ENCODE data around the gene NODAL.

GRCh38 chr10:70481831-70482530, 40.5 kb upstream of the NODAL start:
- TF ChIP-seq SPI1 (IDR thresholded peaks at IDR 0.05; ENCODE audit: low read depth, low read length) (no peak), POLR2AphosphoS5 (IDR thresholded peaks at IDR 0.05; ENCODE audit: low read depth, low read length) (no peak), TAF1 (IDR thresholded peaks at IDR 0.05; ENCODE audit: low read depth, low read length) (no peak), POLR2A (IDR thresholded peaks at IDR 0.05; ENCODE audit: low read depth, low read length) (no peak), PAX5 (IDR thresholded peaks at IDR 0.05; ENCODE audit: insufficient read depth, low read length, severe bottlenecking) (no peak)

Data from GM12891 (cell line).